DMS53 treated with DMSO at 0.1 percent for 48 hours (cell line): ENCODE measurements around the gene TRIM42.

ENCODE experiments used
- DNase-seq: peaks from one replicate; lab custom pipeline; 2025; ENCODE audit not compliant: unreplicated experiment; lab: John Stamatoyannopoulos, UW

Gene TRIM42

DNA sequence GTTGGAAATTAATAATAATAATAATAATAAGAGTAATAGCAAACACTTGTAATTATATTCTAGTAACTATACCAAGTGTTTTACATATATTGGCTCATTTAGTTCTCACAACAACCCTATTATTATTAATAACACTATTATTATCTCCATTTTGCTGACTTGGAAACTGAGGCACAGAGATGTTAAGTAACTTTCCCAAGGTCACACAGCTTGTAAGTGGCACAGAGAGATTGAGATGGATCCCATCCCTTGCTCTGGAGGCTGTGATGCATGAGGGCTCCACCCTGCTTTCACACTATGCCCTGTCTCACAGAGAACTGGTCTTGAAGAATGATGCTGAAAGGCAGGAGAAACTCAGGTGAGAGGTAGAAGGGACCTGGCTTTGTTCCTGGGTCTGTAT, 31.9 kb downstream of the TRIM42 start:
- no peak for DNase-seq

DNA sequence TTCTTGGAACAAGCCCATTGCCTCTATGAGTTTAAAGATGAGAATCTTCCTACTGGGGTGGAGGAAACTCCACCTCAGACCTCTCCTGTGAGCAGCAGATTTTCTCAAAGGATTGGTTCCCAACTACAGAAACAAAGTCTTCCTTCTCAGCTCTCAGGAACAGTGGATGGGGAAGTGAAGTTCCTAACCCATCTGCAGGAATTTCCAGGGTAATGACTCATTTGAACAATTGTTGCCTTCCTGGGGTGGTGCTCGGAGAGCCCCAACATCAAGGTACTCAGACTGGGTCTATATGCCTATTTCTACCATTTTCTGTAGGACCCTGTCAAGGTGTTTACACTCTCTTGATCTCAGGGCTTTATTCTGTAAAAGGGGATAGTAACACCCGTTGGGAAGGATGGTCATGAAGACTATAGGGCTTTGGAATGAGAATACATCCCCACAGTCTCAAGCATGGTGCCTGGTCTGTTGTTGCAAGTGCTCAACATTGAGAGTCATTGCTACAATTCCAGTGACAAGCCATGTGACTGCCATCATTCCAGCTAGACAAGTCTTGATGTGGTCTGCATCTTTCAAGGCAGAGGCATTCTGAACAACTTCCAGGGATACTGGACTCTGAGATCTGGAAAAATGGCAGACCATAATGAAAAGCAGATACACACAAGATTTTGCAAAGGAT, 33.0 kb downstream of the TRIM42 start:
- no peak for DNase-seq

DNA sequence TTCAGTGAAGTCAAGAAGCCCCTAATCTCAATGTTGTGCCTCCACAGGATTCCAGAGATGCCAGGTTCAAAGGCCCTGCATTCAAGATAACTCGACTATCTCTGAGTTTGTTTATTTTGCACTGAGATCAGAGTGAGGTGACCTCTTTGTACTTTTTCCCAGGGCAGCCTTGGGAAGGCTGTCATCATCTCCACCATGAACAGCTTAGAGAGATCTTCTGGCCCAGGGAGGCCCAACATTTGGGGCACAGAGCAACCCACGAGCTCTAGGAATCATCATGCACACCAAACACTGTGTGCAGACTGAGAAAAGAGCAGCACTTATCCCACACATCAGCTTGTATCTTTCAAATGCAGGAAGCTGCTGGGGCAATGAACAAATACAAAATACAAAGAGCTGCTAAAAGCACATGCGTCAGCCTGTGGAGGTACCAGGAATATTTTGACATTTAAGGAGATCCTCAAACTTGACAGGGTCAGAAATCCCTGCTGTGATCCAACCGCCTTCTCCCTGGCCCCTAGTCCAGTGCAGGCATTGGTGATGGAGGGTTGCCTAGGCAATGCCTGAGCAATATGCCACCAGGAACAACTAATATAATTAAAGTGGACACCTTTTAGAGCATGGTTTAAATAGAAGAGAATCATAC, 33.6 kb downstream of the TRIM42 start:
- DNase-seq, result no peak

DNA sequence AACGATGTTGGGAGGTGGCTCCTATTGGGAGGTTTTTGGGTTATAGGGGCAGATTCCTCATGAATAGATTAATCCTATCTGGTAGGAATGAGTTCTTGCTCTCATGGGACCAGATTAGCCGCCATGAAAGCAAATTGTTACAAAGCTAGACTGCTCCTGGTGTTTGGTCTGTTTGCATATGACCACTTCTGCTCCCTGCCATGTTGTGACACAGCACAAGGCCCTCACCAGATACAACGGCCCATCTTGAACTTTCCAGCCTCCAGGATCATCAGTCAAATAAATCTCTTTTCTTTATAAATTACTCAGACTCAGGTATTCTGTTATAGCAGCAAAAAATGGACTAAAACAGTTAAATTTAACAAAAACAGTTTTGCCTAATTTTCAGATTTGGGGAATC, 34.4 kb downstream of the TRIM42 start:
- no peak for DNase-seq

DNA sequence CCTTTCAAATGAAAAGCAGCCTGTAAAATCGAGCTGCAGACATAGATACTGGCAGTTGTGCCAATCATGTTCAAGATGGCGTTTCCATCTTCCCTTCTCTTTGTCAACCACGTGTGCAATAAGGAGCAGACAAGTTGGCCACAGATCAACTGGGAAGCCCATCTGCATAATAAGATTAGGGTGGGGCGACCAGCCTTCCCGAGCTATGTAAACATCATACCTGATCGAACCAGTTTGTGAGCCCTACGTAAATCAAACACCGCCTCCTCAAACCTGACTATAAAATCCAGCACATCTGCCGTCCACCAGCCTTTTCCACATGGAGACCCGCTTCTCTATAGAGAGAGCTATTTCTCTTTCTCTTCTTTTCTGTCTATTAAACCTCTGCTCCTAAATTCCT, 37.2 kb downstream of the TRIM42 start:
- peak; percentile 36 for DNase-seq

DNA sequence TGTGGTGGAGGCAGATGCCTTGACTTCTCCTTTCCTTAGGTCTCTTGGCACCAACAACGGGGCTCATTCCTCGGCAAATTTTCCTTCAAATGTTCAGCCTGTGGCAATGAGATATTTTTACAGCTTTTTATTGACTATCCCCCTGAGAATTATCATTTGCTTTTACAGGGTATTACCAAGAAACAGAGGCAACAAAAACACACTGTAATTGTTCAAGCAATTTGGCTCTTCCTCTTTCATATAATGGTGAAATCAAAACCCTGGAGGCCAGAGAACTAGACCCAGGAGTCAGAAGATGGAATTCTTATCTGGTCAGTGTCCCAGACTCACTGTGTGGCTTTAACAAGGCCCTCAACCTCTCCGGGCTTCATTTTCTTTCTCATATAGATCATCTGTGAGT, 40.1 kb downstream of the TRIM42 start:
- no peak for DNase-seq

DNA sequence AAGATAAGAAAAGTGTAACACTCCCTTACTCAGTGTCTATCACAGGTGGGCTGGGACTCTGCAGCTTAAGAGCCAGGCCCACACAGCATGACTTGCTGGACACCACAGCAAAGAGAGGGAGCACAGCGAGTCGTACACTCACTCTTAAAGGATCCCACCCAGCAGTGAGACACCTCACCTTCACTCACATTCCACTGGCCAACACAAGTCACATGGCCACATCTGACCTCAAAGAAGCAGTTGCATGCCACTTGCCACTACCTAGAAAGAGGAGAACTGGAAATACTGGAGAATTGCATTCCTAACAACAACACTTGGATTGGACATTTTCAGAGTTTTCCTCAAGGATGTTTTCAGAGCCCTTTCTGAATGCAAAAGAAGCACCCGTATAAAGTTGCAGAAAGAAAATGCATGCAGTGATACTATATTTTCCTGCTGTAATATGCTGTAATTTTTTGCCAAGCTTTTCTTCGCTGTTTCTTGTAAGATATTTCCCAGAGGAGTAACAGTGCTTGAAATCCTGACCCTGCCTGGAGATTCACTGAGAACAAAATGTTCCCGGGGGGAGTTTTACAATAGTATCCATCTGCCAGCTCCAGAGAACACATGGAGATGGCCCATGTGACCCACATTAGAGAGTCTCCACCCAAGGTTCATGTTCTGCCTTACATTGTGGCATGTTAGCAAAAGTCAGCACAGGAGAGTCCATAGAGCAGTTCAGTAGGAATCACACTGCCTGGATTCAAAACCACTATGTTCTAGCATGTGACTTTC, 42.2 kb downstream of the TRIM42 start:
- DNase-seq, result no peak

GRCh38 chr3:140723576-140723975, 45.7 kb downstream of the TRIM42 start:
- DNase-seq, result no peak

GRCh38 chr3:140724856-140725812, 47.3 kb downstream of the TRIM42 start:
- peak; percentile 28 for DNase-seq

DNA sequence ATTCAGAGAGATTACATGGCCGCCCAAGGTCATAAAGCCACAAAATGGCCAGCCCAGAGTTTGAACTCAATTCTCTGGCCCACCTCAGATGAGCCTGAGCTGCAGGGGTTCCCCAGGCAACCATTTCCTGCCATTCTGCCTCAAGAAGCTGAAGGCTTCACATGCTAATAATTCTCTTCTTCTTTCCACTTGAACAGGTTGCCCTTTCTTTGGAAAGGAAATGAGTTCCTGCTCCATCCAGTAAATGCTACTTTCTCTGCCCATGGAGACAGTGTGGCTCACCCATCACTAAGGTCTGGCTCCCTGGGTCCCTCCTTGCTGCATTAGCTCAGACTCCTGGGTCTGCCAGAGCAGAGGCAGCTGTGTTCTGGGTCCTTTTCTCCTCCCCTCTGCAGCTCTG, 48.2 kb downstream of the TRIM42 start:
- no peak for DNase-seq

GRCh38 chr3:140727886-140728285, 50.0 kb downstream of the TRIM42 start:
- DNase-seq, result no peak

- DNase-seq, result no peak
Observed at GRCh38 chr3:140731440-140732119, 53.7 kb downstream of the TRIM42 start.

DNA sequence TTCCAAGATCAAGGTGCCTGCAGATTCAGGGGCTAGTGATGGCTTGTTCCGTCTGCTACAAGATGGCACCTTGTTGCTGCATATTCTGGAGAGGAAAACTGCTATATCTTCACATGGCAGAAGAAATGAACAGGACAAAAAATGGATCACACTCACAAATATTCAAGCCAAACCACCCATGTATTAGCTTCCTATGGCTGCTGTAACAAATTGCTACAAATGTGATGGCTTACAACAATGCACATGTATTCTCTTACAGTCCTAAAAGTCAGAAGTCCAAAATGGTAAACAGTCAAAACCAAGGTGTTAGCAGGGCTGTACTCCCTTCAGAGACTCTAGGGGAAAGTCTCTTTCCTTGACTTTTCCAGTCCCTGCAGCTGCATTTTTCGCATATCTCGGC, 55.8 kb downstream of the TRIM42 start:
- no peak for DNase-seq

GRCh38 chr3:140736863-140737460, 59.1 kb downstream of the TRIM42 start:
- DNase-seq, result peak; percentile 18

DNA sequence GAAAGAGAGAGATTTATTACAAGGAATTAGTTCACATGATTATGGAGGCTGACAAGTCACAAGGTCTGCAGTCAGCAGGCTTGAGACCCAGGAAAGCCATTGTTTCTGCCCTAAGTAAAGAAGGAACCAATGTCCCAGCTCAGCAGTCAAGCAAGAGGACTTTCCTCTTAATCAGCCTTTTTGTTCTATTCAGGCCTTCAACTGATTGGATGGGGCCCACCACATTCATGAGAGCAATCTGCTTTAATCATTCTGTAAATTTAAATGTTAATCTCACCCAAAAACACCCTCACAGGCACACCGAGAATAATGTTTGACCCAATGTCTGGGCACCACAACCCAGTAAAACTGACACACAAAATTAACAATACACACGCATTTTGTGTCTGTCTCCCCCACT, 64.3 kb downstream of the TRIM42 start:
- DNase-seq, result no peak

- DNase-seq, result no peak
Observed at GRCh38 chr3:140748171-140748570, 70.3 kb downstream of the TRIM42 start.

- DNase-seq, result no peak
Observed at GRCh38 chr3:140748903-140749302, 71.0 kb downstream of the TRIM42 start.
